ENCODE data around the gene MAML2.
A peak's percentile ranks its signal among the peaks of the same experiment; 100 is the strongest.

MAML2 gene

DNA sequence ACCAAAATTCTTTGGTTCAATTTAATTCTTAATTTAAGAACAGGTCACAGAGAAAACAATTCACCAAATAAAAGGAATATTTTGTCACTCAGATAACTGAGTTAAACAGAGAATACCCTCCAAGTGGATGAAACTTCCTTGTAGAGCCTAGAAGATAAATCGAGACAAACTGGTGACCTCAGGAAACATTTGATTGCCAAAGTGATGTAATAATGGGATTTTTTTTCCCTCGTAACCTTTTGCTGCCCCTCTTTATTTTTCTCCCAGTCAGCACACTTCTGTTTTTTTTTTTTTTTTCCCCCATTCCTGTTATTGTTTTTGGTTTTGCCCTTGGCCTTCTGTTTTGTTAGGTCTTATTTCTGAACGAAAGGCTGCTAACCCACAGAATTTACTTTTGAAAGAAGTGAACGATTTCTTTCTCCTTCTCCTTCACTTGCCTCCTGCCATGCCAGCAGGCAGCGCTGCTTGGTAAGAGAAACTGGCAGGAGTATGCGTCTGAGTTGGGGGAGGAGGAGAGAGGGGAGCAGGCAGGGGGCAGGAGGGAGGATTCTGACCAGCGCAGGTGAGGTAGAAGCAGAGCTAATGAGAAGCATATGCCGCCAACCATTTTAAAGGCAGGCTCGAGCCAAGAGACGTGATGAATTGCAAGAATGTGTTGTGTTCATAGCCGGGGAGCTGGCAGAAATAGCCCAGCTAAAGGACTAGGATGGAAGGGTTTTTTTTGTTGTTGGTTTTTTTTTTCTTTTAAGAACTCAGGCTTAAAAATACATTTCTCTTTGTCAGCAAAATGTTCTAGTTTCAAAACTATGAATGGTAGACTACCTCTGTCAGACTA lies 297.2 kb downstream of the MAML2 start:
- Histone ChIP-seq H2AFZ (ENCODE audit: low read length) (peak overlapping the region; percentile 3; the same call in 1 of the 2 replicates), H3K4me3 (ENCODE audit: low read length) (peak overlapping the region; percentile 30), H4K20me1 (ENCODE audit: insufficient read depth, low read length) (no peaks in the 10 kb centered on the region), H3K9me2 (replicated peaks; ENCODE audit: insufficient read depth, low read length) (no peaks in the 10 kb centered on the region), H3K27me3 (replicated peaks; ENCODE audit: insufficient read depth, low read length) (no peaks in the 10 kb centered on the region), H3K4me1 (ENCODE audit: low read length) (peaks cover 29% of the 10 kb centered on the region), H3K4me2 (ENCODE audit: low read depth, low read length) (peak overlapping the region; percentile 83), H3F3A (ENCODE audit: insufficient read depth, low read length) (peaks cover 17% of the 10 kb centered on the region), H3K9me3 (replicated peaks; ENCODE audit: insufficient read depth, low read length) (no peaks in the 10 kb centered on the region), H3K27ac (ENCODE audit: low read length) (peak overlapping the region; percentile 82), H3K9ac (ENCODE audit: low read length) (peak overlapping the region; percentile 60), H3K79me2 (ENCODE audit: low read length) (peaks cover 30% of the 10 kb centered on the region), H3K36me3 (replicated peaks; ENCODE audit: insufficient read depth, low read length) (no peaks in the 10 kb centered on the region)
- DNase-seq, result peak; percentile 73
- TF ChIP-seq EZH2phosphoT487 (IDR thresholded peaks at IDR 0.05; ENCODE audit: low read length) (no peak), EZH2 (optimal IDR thresholded peaks at IDR 0.05; ENCODE audit: low read depth, low read length) (no peak)
- TF ChIP-seq, protein P1, sequence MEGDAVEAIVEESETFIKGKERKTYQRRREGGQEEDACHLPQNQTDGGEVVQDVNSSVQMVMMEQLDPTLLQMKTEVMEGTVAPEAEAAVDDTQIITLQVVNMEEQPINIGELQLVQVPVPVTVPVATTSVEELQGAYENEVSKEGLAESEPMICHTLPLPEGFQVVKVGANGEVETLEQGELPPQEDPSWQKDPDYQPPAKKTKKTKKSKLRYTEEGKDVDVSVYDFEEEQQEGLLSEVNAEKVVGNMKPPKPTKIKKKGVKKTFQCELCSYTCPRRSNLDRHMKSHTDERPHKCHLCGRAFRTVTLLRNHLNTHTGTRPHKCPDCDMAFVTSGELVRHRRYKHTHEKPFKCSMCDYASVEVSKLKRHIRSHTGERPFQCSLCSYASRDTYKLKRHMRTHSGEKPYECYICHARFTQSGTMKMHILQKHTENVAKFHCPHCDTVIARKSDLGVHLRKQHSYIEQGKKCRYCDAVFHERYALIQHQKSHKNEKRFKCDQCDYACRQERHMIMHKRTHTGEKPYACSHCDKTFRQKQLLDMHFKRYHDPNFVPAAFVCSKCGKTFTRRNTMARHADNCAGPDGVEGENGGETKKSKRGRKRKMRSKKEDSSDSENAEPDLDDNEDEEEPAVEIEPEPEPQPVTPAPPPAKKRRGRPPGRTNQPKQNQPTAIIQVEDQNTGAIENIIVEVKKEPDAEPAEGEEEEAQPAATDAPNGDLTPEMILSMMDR (IDR thresholded peaks at IDR 0.05; ENCODE audit: low read length), result peak; percentile 68

- Histone ChIP-seq H3F3A (ENCODE audit: insufficient read depth, low read length) (peaks cover 17% of the 10 kb centered on the region), H3K9me2 (replicated peaks; ENCODE audit: insufficient read depth, low read length) (no peaks in the 10 kb centered on the region), H3K4me2 (ENCODE audit: low read depth, low read length) (no peak overlapping the region), H3K9me3 (replicated peaks; ENCODE audit: insufficient read depth, low read length) (no peaks in the 10 kb centered on the region), H3K9ac (ENCODE audit: low read length) (no peak overlapping the region), H3K4me1 (ENCODE audit: low read length) (peaks cover 22% of the 10 kb centered on the region), H2AFZ (ENCODE audit: low read length) (no peak overlapping the region), H3K27ac (ENCODE audit: low read length) (no peak overlapping the region), H3K79me2 (ENCODE audit: low read length) (peaks cover 25% of the 10 kb centered on the region), H3K36me3 (replicated peaks; ENCODE audit: insufficient read depth, low read length) (no peaks in the 10 kb centered on the region), H3K4me3 (ENCODE audit: low read length) (no peak overlapping the region), H3K27me3 (replicated peaks; ENCODE audit: insufficient read depth, low read length) (no peaks in the 10 kb centered on the region), H4K20me1 (ENCODE audit: insufficient read depth, low read length) (no peaks in the 10 kb centered on the region)
- TF ChIP-seq, protein P1 (IDR thresholded peaks at IDR 0.05; ENCODE audit: low read length), result no peak
- no peak for TF ChIP-seq EZH2phosphoT487 (IDR thresholded peaks at IDR 0.05; ENCODE audit: low read length)
- TF ChIP-seq EZH2 (optimal IDR thresholded peaks at IDR 0.05; ENCODE audit: low read depth, low read length), result no peak
- no peak for DNase-seq
Measured at GRCh38 chr11:96044747-96045146, 298.2 kb downstream of the MAML2 start.

DNA sequence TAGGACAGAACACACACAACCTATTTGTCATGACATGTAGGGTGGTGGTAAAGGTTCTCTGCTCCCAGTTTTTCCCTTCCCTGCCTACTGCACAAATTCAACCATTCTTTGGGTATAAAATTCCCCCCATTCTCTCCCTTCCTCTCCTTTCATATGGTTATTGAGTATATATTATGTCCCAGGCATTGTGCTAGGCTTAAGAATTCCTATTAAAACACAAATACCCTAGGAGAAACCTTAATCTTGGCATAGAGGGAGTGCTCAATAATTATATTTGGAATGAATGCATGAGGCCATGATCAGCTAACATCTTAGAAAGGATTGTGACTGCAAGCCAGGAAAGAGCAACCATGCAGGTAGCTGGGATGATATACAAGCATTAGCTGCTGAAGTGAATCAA lies 298.7 kb downstream of the MAML2 start:
- no peak overlapping the region for H2AFZ ChIP-seq (ENCODE audit: low read length)
- no peak overlapping the region for H3K4me2 ChIP-seq (ENCODE audit: low read depth, low read length)
- no peak for DNase-seq
- no peaks in the 10 kb centered on the region for H3K9me2 ChIP-seq (replicated peaks; ENCODE audit: insufficient read depth, low read length)
- no peak overlapping the region for H3K9ac ChIP-seq (ENCODE audit: low read length)
- H3K4me1 ChIP-seq (ENCODE audit: low read length), result peaks cover 22% of the 10 kb centered on the region
- TF ChIP-seq EZH2 (optimal IDR thresholded peaks at IDR 0.05; ENCODE audit: low read depth, low read length) (no peak), EZH2phosphoT487 (IDR thresholded peaks at IDR 0.05; ENCODE audit: low read length) (no peak)
- TF ChIP-seq, protein P1 (IDR thresholded peaks at IDR 0.05; ENCODE audit: low read length), result no peak
- H3K79me2 ChIP-seq (ENCODE audit: low read length), result peaks cover 25% of the 10 kb centered on the region
- no peaks in the 10 kb centered on the region for H3K36me3 ChIP-seq (replicated peaks; ENCODE audit: insufficient read depth, low read length)
- H3K9me3 ChIP-seq (replicated peaks; ENCODE audit: insufficient read depth, low read length), result no peaks in the 10 kb centered on the region
- H3K4me3 ChIP-seq (ENCODE audit: low read length), result no peak overlapping the region
- H3K27me3 ChIP-seq (replicated peaks; ENCODE audit: insufficient read depth, low read length), result no peaks in the 10 kb centered on the region
- no peak overlapping the region for H3K27ac ChIP-seq (ENCODE audit: low read length)
- no peaks in the 10 kb centered on the region for H4K20me1 ChIP-seq (ENCODE audit: insufficient read depth, low read length)
- peaks cover 17% of the 10 kb centered on the region for H3F3A ChIP-seq (ENCODE audit: insufficient read depth, low read length)

Measured in MM.1S (cell line).